ENCODE results near the gene GCKR.
"Not testable (repeated sequence)": the region's sequence is repeated elsewhere in the genome, so short reads cannot be mapped to it uniquely, and the experiment has no call there.

Gene GCKR

GRCh38 chr2:27518782-27519113 is 22.1 kb downstream of the GCKR start:
- Mint-ChIP-seq H3K27me3 (ENCODE audit: low read depth) (peaks cover 14% of the 10 kb centered on the region), H3K9me3 (no peaks in the 10 kb centered on the region), H3K36me3 (ENCODE audit: low read depth) (no peaks in the 10 kb centered on the region), H3K4me3 (no peak overlapping the region), H3K27ac (no peak overlapping the region), H3K4me1 (no peaks in the 10 kb centered on the region)
- TF ChIP-seq, protein P1, sequence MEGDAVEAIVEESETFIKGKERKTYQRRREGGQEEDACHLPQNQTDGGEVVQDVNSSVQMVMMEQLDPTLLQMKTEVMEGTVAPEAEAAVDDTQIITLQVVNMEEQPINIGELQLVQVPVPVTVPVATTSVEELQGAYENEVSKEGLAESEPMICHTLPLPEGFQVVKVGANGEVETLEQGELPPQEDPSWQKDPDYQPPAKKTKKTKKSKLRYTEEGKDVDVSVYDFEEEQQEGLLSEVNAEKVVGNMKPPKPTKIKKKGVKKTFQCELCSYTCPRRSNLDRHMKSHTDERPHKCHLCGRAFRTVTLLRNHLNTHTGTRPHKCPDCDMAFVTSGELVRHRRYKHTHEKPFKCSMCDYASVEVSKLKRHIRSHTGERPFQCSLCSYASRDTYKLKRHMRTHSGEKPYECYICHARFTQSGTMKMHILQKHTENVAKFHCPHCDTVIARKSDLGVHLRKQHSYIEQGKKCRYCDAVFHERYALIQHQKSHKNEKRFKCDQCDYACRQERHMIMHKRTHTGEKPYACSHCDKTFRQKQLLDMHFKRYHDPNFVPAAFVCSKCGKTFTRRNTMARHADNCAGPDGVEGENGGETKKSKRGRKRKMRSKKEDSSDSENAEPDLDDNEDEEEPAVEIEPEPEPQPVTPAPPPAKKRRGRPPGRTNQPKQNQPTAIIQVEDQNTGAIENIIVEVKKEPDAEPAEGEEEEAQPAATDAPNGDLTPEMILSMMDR (IDR thresholded peaks at IDR 0.05; ENCODE audit: unreplicated experiment in 3 of 3) = no peak

DNA sequence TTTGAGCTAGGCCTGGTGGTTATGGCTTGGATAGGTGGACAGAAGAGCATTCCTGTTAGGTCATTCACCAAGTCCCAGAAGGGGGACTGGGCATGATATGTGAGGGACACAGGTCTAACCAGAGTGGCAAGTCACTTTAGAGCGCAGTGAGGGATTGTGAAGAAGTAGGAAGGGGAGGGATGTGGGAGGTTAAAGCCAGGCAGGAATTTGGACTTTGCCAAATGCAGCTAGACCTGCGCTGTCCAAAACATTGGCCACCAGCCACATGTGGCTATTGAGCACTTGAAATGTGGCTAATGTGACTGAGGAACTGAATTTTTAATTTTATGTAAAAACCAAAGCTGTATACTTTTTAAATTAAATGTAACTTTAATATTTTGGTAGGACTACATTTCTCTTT is 23.7 kb downstream of the GCKR start:
- H3K4me1 Mint-ChIP-seq = no peaks in the 10 kb centered on the region
- no peak overlapping the region for H3K4me3 Mint-ChIP-seq
- H3K27ac Mint-ChIP-seq = no peak overlapping the region
- H3K9me3 Mint-ChIP-seq = no peaks in the 10 kb centered on the region
- TF ChIP-seq, protein P1 (IDR thresholded peaks at IDR 0.05; ENCODE audit: unreplicated experiment in 3 of 3) = no peak
- peaks cover 22% of the 10 kb centered on the region for H3K27me3 Mint-ChIP-seq (ENCODE audit: low read depth)
- H3K36me3 Mint-ChIP-seq (ENCODE audit: low read depth) = no peaks in the 10 kb centered on the region

DNA sequence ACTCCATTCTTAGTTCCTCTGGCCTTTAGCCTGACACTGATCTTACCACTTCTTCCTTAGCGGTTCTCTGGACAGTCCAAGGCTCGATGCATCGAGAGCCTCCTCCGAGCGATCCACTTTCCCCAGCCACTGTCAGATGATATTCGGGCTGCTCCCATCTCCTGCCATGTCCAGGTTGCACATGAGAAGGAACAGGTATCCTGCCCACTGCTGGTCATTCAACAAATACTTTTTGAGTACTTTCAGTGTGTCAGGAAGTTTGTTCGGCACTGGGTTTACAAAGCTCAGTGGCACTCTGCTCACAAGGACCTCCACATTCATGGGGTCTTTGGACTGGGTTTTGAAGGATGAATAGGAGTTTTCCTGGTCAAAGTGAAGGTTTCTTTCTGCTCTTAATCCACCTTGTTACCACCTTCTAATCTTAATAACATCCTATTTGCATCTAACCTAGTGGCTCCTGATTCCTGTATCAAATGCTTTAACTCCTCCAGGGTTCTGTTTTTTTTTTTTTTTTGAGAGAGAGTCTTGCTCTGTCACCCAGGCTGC is 25.8 kb downstream of the GCKR start:
- peaks cover 35% of the 10 kb centered on the region for H3K27me3 Mint-ChIP-seq (ENCODE audit: low read depth)
- H3K4me3 Mint-ChIP-seq = no peak overlapping the region
- no peaks in the 10 kb centered on the region for H3K4me1 Mint-ChIP-seq
- no peak overlapping the region for H3K27ac Mint-ChIP-seq
- TF ChIP-seq, protein P1 (IDR thresholded peaks at IDR 0.05; ENCODE audit: unreplicated experiment in 3 of 3) = no peak
- no peaks in the 10 kb centered on the region for H3K9me3 Mint-ChIP-seq
- no peaks in the 10 kb centered on the region for H3K36me3 Mint-ChIP-seq (ENCODE audit: low read depth)

- TF ChIP-seq, protein P1 (IDR thresholded peaks at IDR 0.05; ENCODE audit: unreplicated experiment in 3 of 3) = no peak
- Mint-ChIP-seq H3K27me3 (ENCODE audit: low read depth) (peaks cover 27% of the 10 kb centered on the region), H3K9me3 (peaks cover 2% of the 10 kb centered on the region), H3K4me1 (no peaks in the 10 kb centered on the region), H3K36me3 (ENCODE audit: low read depth) (no peaks in the 10 kb centered on the region), H3K27ac (no peak overlapping the region), H3K4me3 (no peak overlapping the region)
These were observed 30.5 kb downstream of the GCKR start for GRCh38 chr2:27527182-27527581.

GRCh38 chr2:27531983-27532382 is 35.3 kb downstream of the GCKR start:
- H3K4me1 Mint-ChIP-seq = no peaks in the 10 kb centered on the region
- H3K36me3 Mint-ChIP-seq (ENCODE audit: low read depth) = no peaks in the 10 kb centered on the region

DNA sequence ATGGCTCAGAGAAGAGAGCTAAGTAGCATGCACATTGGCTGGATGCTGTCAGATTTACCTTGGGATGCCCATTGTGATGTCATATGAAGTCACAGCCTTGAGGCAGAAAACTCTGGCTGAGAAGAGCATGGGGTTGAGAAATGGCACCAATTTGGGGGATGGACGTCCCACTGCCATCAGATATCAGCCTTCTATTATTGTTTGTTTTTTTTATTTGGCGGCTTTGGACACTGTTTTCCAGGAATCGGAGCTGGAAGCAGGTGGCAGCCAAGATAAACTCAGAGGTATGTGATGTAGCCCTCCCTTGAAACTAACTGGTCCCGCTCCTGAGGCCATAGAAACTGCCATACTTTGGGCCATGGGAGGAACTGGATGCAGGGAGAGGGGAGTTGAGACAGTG is 40.6 kb downstream of the GCKR start:
- no peak overlapping the region for H3K27ac Mint-ChIP-seq
- H3K36me3 Mint-ChIP-seq (ENCODE audit: low read depth) = no peaks in the 10 kb centered on the region
- H3K4me3 Mint-ChIP-seq = no peak overlapping the region
- H3K4me1 Mint-ChIP-seq = no peaks in the 10 kb centered on the region
- TF ChIP-seq, protein P1 (IDR thresholded peaks at IDR 0.05; ENCODE audit: unreplicated experiment in 3 of 3) = no peak
- H3K9me3 Mint-ChIP-seq = peaks cover 8% of the 10 kb centered on the region
- H3K27me3 Mint-ChIP-seq (ENCODE audit: low read depth) = peaks cover 4% of the 10 kb centered on the region

More at GRCh38 chr2:27531983-27532382, 35.3 kb downstream of the GCKR start:
- H3K27me3 Mint-ChIP-seq (ENCODE audit: low read depth) = peaks cover 13% of the 10 kb centered on the region
- TF ChIP-seq, protein P1 (IDR thresholded peaks at IDR 0.05; ENCODE audit: unreplicated experiment in 3 of 3) = no peak
- no peak overlapping the region for H3K4me3 Mint-ChIP-seq
- no peak overlapping the region for H3K27ac Mint-ChIP-seq
- peaks cover 2% of the 10 kb centered on the region for H3K9me3 Mint-ChIP-seq

DNA sequence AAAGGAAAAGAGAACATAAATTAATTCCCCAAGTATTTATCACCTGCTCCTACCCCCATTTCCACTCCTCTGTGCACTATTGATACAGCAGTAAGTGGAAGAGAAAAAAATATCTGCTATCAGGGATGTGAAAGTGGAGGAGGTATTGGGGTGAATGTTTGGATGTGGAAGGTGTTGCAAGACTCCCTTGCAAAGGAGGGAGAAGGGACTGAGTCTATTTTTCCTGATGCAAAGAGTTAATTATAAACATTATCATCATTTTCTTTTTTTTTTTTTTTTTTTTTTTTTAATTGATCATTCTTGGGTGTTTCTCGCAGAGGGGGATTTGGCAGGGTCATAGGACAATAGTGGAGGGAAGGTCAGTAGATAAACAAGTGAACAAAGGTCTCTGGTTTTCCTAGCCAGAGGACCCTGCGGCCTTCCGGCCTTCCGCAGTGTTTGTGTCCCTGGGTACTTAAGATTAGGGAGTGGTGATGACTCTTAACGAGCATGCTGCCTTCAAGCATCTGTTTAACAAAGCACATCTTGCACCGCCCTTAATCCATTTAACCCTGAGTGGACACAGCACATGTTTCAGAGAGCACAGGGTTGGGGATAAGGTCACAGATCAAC is 42.3 kb downstream of the GCKR start:
- H3K36me3 Mint-ChIP-seq (ENCODE audit: low read depth); H3K4me1 Mint-ChIP-seq; H3K27ac Mint-ChIP-seq; H3K9me3 Mint-ChIP-seq; H3K4me3 Mint-ChIP-seq; H3K27me3 Mint-ChIP-seq (ENCODE audit: low read depth): not testable (repeated sequence)

GRCh38 chr2:27539649-27540048 is 43.0 kb downstream of the GCKR start:
- H3K4me3 Mint-ChIP-seq; H3K4me1 Mint-ChIP-seq; H3K36me3 Mint-ChIP-seq (ENCODE audit: low read depth); H3K27ac Mint-ChIP-seq; H3K27me3 Mint-ChIP-seq (ENCODE audit: low read depth); H3K9me3 Mint-ChIP-seq: not testable (repeated sequence)

Measured in nephron (organoid).